H1 (cell line): Measurements from ENCODE around the gene MTMR4. TPM values are rescaled to one million over a fixed set of nuclear protein-coding genes. Genes with fewer than 3 reads are reported as not detected.

Experiments used
- CTCF ChIA-PET: fragments of 300-600 bp; sonication (Branson Sonifier 250); formaldehyde crosslinking; loops from one replicate; lab custom pipeline; 2021; ENCODE audit not compliant: partially characterized antibody; lab: Charles Lee
- POLR2A ChIA-PET: fragments of 300-600 bp; sonication (Branson Sonifier 250); formaldehyde crosslinking; loops from one replicate; lab custom pipeline; 2021; ENCODE audit warnings: inconsistent platforms; ENCODE audit not compliant: partially characterized antibody; lab: Charles Lee
- DNase-seq, 2 experiments: peaks; one replicate each; pipeline versions ENCODE4 v3.0.0 to v3.0.0-alpha.2; 2010 to 2022; ENCODE audit warnings: low spot score in 2 of 2, low read depth in 1 of 2, mixed read lengths in 1 of 2
- FAIRE-seq: peaks from 2 replicates; lab custom pipeline; 2011; peaks lifted over from hg19 to GRCh38; lab: Jason Lieb, UNC
- H2AFZ ChIP-seq: 2 replicates; pipeline ENCODE4 v1.8.1; 2012; ENCODE audit warnings: low read length, inconsistent platforms
- H2AK5ac ChIP-seq: 2 replicates; pipeline ENCODE4 v1.6.1; 2013; ENCODE audit warnings: low read depth, low read length
- H2BK120ac ChIP-seq: replicated peaks from 2 replicates; pipeline ENCODE3; 2013; ENCODE audit warnings: low read depth, low read length, inconsistent platforms
- H2BK12ac ChIP-seq: 2 replicates; pipeline ENCODE4 v1.6.1; 2013; ENCODE audit warnings: low read depth, low read length
- H2BK15ac ChIP-seq: 2 replicates; pipeline ENCODE4 v1.6.1; 2013; ENCODE audit warnings: low read length
- H2BK20ac ChIP-seq: 2 replicates; pipeline ENCODE4 v1.6.1; 2013; ENCODE audit warnings: low read length
- H2BK5ac ChIP-seq: 2 replicates; pipeline ENCODE4 v1.6.1; 2013; ENCODE audit warnings: low read depth, low read length
- H3K14ac ChIP-seq: 2 replicates; pipeline ENCODE4 v1.6.1; 2013; ENCODE audit warnings: inconsistent platforms; ENCODE audit not compliant: insufficient read length
- H3K18ac ChIP-seq: 2 replicates; pipeline ENCODE4 v1.6.1; 2013; ENCODE audit warnings: low read length; ENCODE audit errors: extremely low read depth
- H3K23ac ChIP-seq: 2 replicates; pipeline ENCODE4 v1.6.1; 2013; ENCODE audit warnings: inconsistent platforms; ENCODE audit not compliant: insufficient read length
- H3K23me2 ChIP-seq: 2 replicates; pipeline ENCODE4 v1.6.1; 2013; ENCODE audit warnings: low read depth, low read length
- H3K27ac ChIP-seq: 2 replicates; pipeline ENCODE4 v1.6.1; 2011; ENCODE audit warnings: low read depth, low read length, inconsistent platforms
- H3K27me3 ChIP-seq, 4 experiments: replicated peaks in 1 of 4; 1 replicate in 1 of 4; 2 replicates in 3 of 4; pipeline versions ENCODE4 v1.6.1 to v1.8.1; 2011 to 2013; ENCODE audit warnings: low read length in 3 of 4, mild to moderate bottlenecking in 3 of 4, inconsistent platforms in 2 of 4, mixed read lengths in 2 of 4, moderate library complexity in 1 of 4; ENCODE audit not compliant: control insufficient read depth in 3 of 4, insufficient read depth in 3 of 4; ENCODE audit errors: extremely low read depth in 1 of 4
- H3K36me3 ChIP-seq, 4 experiments: 2 replicates each; pipeline versions ENCODE4 v1.6.1 to v1.8.1; 2011 to 2013; ENCODE audit warnings: mild to moderate bottlenecking in 4 of 4, low read length in 3 of 4, moderate library complexity in 2 of 4, control low read depth in 1 of 4, inconsistent platforms in 1 of 4; ENCODE audit not compliant: insufficient read depth in 4 of 4, control insufficient read depth in 2 of 4
- H3K4ac ChIP-seq: replicated peaks from 2 replicates; pipeline ENCODE3; 2013; ENCODE audit warnings: low read length, low read depth, mixed read lengths, inconsistent platforms; ENCODE audit not compliant: insufficient read length
- H3K4me1 ChIP-seq, 4 experiments: replicated peaks in 1 of 4; 1 replicate in 1 of 4; 2 replicates in 3 of 4; pipeline versions ENCODE4 v1.6.1 to v1.8.1; 2011 to 2013; ENCODE audit warnings: low read length in 3 of 4, inconsistent platforms in 2 of 4, mixed read lengths in 1 of 4; ENCODE audit not compliant: insufficient read depth in 4 of 4, control insufficient read depth in 3 of 4
- H3K4me2 ChIP-seq, 2 experiments: 2 replicates each; pipeline versions ENCODE4 v1.6.1 to v1.8.1; 2011 to 2013; ENCODE audit warnings: low read depth in 2 of 2, low read length in 2 of 2, control low read depth in 1 of 2, inconsistent platforms in 1 of 2, mild to moderate bottlenecking in 1 of 2; ENCODE audit not compliant: insufficient read depth in 1 of 2
- H3K4me3 ChIP-seq, 4 experiments: fragments of 200-600, 300-600 bp in 1 of 4; sonication (generic), shearing (Covaris generic), sonication (Bioruptor Twin) in 1 of 4; 2 replicates each; pipeline versions ENCODE4 v1.5.1 to v1.8.1; 2011 to 2016; ENCODE audit warnings: low read length in 4 of 4, low read depth in 3 of 4, control low read depth in 2 of 4, inconsistent platforms in 2 of 4, mild to moderate bottlenecking in 2 of 4, mixed read lengths in 1 of 4, moderate library complexity in 1 of 4; ENCODE audit not compliant: insufficient read depth in 2 of 4; ENCODE audit errors: extremely low read depth in 1 of 4
- H3K56ac ChIP-seq: replicated peaks from 2 replicates; pipeline ENCODE3; 2013; ENCODE audit warnings: low read depth, mild to moderate bottlenecking, mixed read lengths, low read length, inconsistent platforms; ENCODE audit not compliant: insufficient read length
- H3K79me1 ChIP-seq: 2 replicates; pipeline ENCODE4 v1.6.1; 2013; ENCODE audit warnings: low read depth, low read length, control low read depth
- H3K79me2 ChIP-seq, 2 experiments: 2 replicates each; pipeline versions ENCODE4 v1.6.1 to v1.8.1; 2012 to 2013; ENCODE audit warnings: low read length in 2 of 2, mild to moderate bottlenecking in 2 of 2, inconsistent platforms in 1 of 2; ENCODE audit not compliant: insufficient read depth in 2 of 2, control insufficient read depth in 1 of 2
- H3K9ac ChIP-seq, 4 experiments: replicated peaks in 1 of 4; 1 replicate in 1 of 4; 2 replicates in 3 of 4; pipeline versions ENCODE4 v1.6.1 to v1.8.1; 2011 to 2013; ENCODE audit warnings: low read depth in 3 of 4, low read length in 3 of 4, control low read depth in 2 of 4, mild to moderate bottlenecking in 2 of 4, moderate library complexity in 2 of 4, inconsistent platforms in 1 of 4; ENCODE audit errors: extremely low read depth in 1 of 4
- H3K9me3 ChIP-seq, 2 experiments: 2 replicates each; pipeline versions ENCODE4 v1.6.1 to v1.8.1; 2012 to 2013; ENCODE audit warnings: mild to moderate bottlenecking in 2 of 2, moderate library complexity in 2 of 2, control low read depth in 1 of 2, inconsistent platforms in 1 of 2, low read depth in 1 of 2, low read length in 1 of 2, mixed read lengths in 1 of 2; ENCODE audit not compliant: insufficient read depth in 2 of 2
- H4K20me1 ChIP-seq, 2 experiments: replicated peaks in 1 of 2; 2 replicates each; pipeline versions ENCODE3 to v1.8.1; 2011 to 2013; ENCODE audit warnings: inconsistent platforms in 2 of 2, low read length in 2 of 2, mild to moderate bottlenecking in 1 of 2; ENCODE audit not compliant: insufficient read depth in 2 of 2, control insufficient read depth in 1 of 2
- H4K5ac ChIP-seq: 2 replicates; pipeline ENCODE4 v1.6.1; 2013; ENCODE audit warnings: low read length, low read depth, mixed read lengths, inconsistent platforms; ENCODE audit not compliant: insufficient read length
- H4K8ac ChIP-seq: 2 replicates; pipeline ENCODE4 v1.8.0; 2013; ENCODE audit warnings: mild to moderate bottlenecking, moderate library complexity, low read length, inconsistent platforms; ENCODE audit not compliant: insufficient read depth; ENCODE audit errors: extremely low read depth
- H4K91ac ChIP-seq: replicated peaks from 2 replicates; pipeline ENCODE3; 2013; ENCODE audit warnings: low read length, mixed read lengths, inconsistent platforms; ENCODE audit not compliant: insufficient read length
- ASH2L ChIP-seq: fragments of 200-600, 300-600 bp; sonication (generic); IDR thresholded peaks from one replicate; pipeline ENCODE4 v1.7.1; 2017; ENCODE audit warnings: low read length
- BRCA1 ChIP-seq: IDR thresholded peaks from 2 replicates; pipeline ENCODE4 v1.6.1; 2012; ENCODE audit warnings: low read depth, low read length, improper control_type of control experiment
- HDAC2 ChIP-seq, 2 experiments: fragments of 300-600 bp in 1 of 2; sonication (generic) in 1 of 2; IDR thresholded peaks; 2 replicates each; pipeline ENCODE4 v1.6.1; 2011 to 2012; ENCODE audit warnings: low read depth in 2 of 2, low read length in 2 of 2, mild to moderate bottlenecking in 2 of 2, moderate library complexity in 2 of 2, borderline replicate concordance in 1 of 2, inconsistent platforms in 1 of 2
- HDAC6 ChIP-seq: IDR thresholded peaks from one replicate; pipeline ENCODE4 v1.7.1; 2012; ENCODE audit warnings: low read depth, mild to moderate bottlenecking, inconsistent platforms, low read length, moderate library complexity
- SP1 ChIP-seq: IDR thresholded peaks from 2 replicates; pipeline ENCODE4 v1.6.1; 2011; ENCODE audit warnings: low read depth, low read length
- SP4 ChIP-seq: IDR thresholded peaks from 2 replicates; pipeline ENCODE4 v1.6.1; 2012; ENCODE audit warnings: low read length, inconsistent platforms
- SRF ChIP-seq: IDR thresholded peaks from 2 replicates; pipeline ENCODE4 v1.6.1; 2011; ENCODE audit warnings: mild to moderate bottlenecking, low read depth, low read length, moderate library complexity
- TBP ChIP-seq: IDR thresholded peaks from 2 replicates; pipeline ENCODE4 v1.6.1; 2011; ENCODE audit warnings: low read depth, low read length, improper control_type of control experiment
- TEAD4 ChIP-seq: IDR thresholded peaks from 2 replicates; pipeline ENCODE4 v1.6.1; 2012; ENCODE audit warnings: low read depth, low read length, inconsistent platforms, mixed read lengths
- YY1 ChIP-seq: IDR thresholded peaks from 2 replicates; pipeline ENCODE4 v1.6.1; 2011; ENCODE audit warnings: low read depth, mild to moderate bottlenecking, low read length
- WGBS, 2 experiments: shearing (Covaris generic) in 1 of 2; methylation state at CpG; one replicate each; pipeline versions ENCODE4 v1.1.6 to v1.1.7; 2013 to 2015; ENCODE audit warnings: low lambda C conversion rate in 2 of 2, mixed read lengths in 2 of 2, inconsistent platforms in 1 of 2, low coverage in 1 of 2, missing lambda C conversion rate in 1 of 2; ENCODE audit not compliant: insufficient replicate concordance in 2 of 2, insufficient coverage in 1 of 2, insufficient read length in 1 of 2; ENCODE audit errors: extremely low coverage in 1 of 2, missing lambda C conversion rate in 1 of 2; 5-methylcytosine and 5-hydroxymethylcytosine counted together
- polyA plus RNA-seq, 7 experiments: library from polyadenylated mRNA; depleted of rRNA in 3 of 7; stranded (reverse) in 5 of 7; unstranded in 2 of 7; fragments of >200 nt in 5 of 7; fragments of 200-250 nt in 2 of 7; gene quantifications; 1 replicate in 5 of 7; 2 replicates in 1 of 7; 4 replicates in 1 of 7; pipeline versions ENCODE4 v1.2.1 to v1.2.3, GENCODE V29; 2011 to 2013; ENCODE audit warnings: missing spikeins in 2 of 7, mixed read lengths in 2 of 7
- total RNA-seq: library from RNA; stranded (reverse); fragmentation: NEBNext Ultra II Directional; extraction: Animal tissue kit (Norgen Biotek cat#: 25700); gene quantifications from 2 replicates; pipeline ENCODE4 v1.2.1, GENCODE V29; 2021
- TF ChIP-seq, protein P1 (sequence below): IDR thresholded peaks from 2 replicates; pipeline ENCODE4 v1.6.1; 2012; ENCODE audit warnings: inconsistent platforms
- TF ChIP-seq, protein P2 (sequence below): IDR thresholded peaks from 2 replicates; pipeline ENCODE4 v1.6.1; 2012; ENCODE audit warnings: low read length, inconsistent platforms

The MTMR4 gene
- total and polyA plus RNA-seq, 2 of the 8 experiments (the other 6 are each of a cell fraction or from before 2014, with no cell fraction given): 15.9 to 39.2 TPM

DNA sequence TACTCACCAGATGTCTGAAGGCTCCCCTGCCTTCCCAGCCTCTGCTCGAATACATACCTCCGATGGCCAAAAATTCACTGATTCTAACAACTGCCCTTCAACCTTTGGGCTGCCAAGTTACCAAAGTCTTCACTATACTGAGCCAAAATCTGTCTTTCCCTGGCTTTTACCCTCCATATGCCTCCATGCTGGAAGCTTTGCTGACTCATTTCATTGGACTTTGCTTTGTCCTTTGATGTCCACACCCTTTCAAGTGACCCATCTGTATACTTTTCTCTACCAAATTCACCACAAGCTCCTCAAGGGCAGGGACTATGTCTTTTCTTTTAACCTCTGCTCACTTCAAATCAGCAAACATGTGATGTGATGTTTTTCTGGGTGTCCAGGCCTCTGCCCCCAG lies 21.0 kb upstream of the MTMR4 start:
- Histone ChIP-seq H4K8ac (no peak overlapping the region), H3K79me1 (no peaks in the 10 kb centered on the region), H2BK5ac (no peak overlapping the region), H3K14ac (no peak overlapping the region), H2BK20ac (no peak overlapping the region), H3K9me3 (no peaks in the 10 kb centered on the region), H2BK15ac (no peak overlapping the region), H3K23me2 (peaks cover 12% of the 10 kb centered on the region), H3K56ac (no peak overlapping the region), H3K27ac (no peak overlapping the region), H2AK5ac (no peak overlapping the region), H4K91ac (no peak overlapping the region), H3K4me3 (no peak overlapping the region), H3K27me3 (peaks cover 0 to 6% (median 4%) of the 10 kb centered on the region in 4 experiments; a peak in 5 of 7 replicates), H3K4ac (no peak overlapping the region), H4K5ac (no peak overlapping the region), H2BK120ac (no peak overlapping the region), H3K79me2 (no peaks in the 10 kb centered on the region), H3K23ac (no peak overlapping the region), H3K4me1 (peaks cover 6 to 12% (median 7%) of the 10 kb centered on the region in 4 experiments), H4K20me1 (no peaks in the 10 kb centered on the region), H2BK12ac (0 out of 2 replicates have a peak overlapping the region, but pooled peaks have one; percentile 80)
- FAIRE-seq: no peak
- ChIA-PET CTCF (interaction anchor here (1.4 to 16.5 kb wide), 6 partner anchors 7 to 164 kb away, joined by 3 to 163 read pairs (median 23); a partner anchor contains a TSS), POLR2A (interaction anchor here (0.7 to 4.2 kb wide), 2 partner anchors 74 to 96 kb away, joined by 3 to 20 read pairs; no protein-coding TSS in a partner anchor)
- TF ChIP-seq TBP: no peak
- TF ChIP-seq, protein P1, sequence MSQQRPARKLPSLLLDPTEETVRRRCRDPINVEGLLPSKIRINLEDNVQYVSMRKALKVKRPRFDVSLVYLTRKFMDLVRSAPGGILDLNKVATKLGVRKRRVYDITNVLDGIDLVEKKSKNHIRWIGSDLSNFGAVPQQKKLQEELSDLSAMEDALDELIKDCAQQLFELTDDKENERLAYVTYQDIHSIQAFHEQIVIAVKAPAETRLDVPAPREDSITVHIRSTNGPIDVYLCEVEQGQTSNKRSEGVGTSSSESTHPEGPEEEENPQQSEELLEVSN: no peak
- no peak for TF ChIP-seq SRF
- TF ChIP-seq SP1: no peak
- TF ChIP-seq, protein P2, sequence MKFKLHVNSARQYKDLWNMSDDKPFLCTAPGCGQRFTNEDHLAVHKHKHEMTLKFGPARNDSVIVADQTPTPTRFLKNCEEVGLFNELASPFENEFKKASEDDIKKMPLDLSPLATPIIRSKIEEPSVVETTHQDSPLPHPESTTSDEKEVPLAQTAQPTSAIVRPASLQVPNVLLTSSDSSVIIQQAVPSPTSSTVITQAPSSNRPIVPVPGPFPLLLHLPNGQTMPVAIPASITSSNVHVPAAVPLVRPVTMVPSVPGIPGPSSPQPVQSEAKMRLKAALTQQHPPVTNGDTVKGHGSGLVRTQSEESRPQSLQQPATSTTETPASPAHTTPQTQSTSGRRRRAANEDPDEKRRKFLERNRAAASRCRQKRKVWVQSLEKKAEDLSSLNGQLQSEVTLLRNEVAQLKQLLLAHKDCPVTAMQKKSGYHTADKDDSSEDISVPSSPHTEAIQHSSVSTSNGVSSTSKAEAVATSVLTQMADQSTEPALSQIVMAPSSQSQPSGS: no peak
- TF ChIP-seq BRCA1: no peak
- TF ChIP-seq HDAC2 (IDR thresholded peaks at IDR 0.05; ENCODE audit: borderline replicate concordance in 1 of 2, low read depth in 2 of 2, low read length in 2 of 2): no peak
- no peak for TF ChIP-seq HDAC6
- no peak for TF ChIP-seq SP4
- TF ChIP-seq TEAD4: no peak
- TF ChIP-seq ASH2L: no peak
- TF ChIP-seq YY1: no peak
- TF ChIP-seq, all 59 proteins: peak for 0
- Histone ChIP-seq H3K4me2 (no peak overlapping the region), H3K18ac (no peak overlapping the region), H2AFZ (no peak overlapping the region), H3K9ac (no peak overlapping the region), H3K36me3 (no peaks in the 10 kb centered on the region)
- DNase-seq: no peak
- 93% methylated on average over 2 of the region's 2 CpGs; no CpG with 5 or more reads in 1 of the 2 experiments for WGBS, 2 experiments
